ENCODE data around the gene NPHS1.
A peak's percentile ranks its signal among the peaks of the same experiment; 100 is the strongest.

The NPHS1 gene

GRCh38 chr19:35879770-35880317 lies 27.5 kb upstream of the NPHS1 start:
- DNase-seq (ENCODE audit: low read depth in 2 of 2) = peak; percentile 61 to 87

GRCh38 chr19:35879068-35879467 lies 26.8 kb upstream of the NPHS1 start:
- DNase-seq (ENCODE audit: low read depth in 2 of 2) = no peak

GRCh38 chr19:35874392-35874930 lies 22.2 kb upstream of the NPHS1 start:
- no peak for DNase-seq (ENCODE audit: low read depth in 2 of 2)

- DNase-seq (ENCODE audit: low read depth in 2 of 2) = no peak
These were observed 19.9 kb upstream of the NPHS1 start for GRCh38 chr19:35872180-35872579.

GRCh38 chr19:35871611-35872010 lies 19.3 kb upstream of the NPHS1 start:
- no peak for DNase-seq (ENCODE audit: low read depth in 2 of 2)

GRCh38 chr19:35870798-35871197 lies 18.5 kb upstream of the NPHS1 start:
- DNase-seq (ENCODE audit: low read depth in 2 of 2) = no peak

- DNase-seq (ENCODE audit: low read depth in 2 of 2) = peak in 1 of 2 experiments; percentile 53
These were observed 17.9 kb upstream of the NPHS1 start for GRCh38 chr19:35870124-35870736.

- DNase-seq (ENCODE audit: low read depth in 2 of 2) = peak; percentile 55 to 83
These were observed 17.2 kb upstream of the NPHS1 start for GRCh38 chr19:35869327-35870123.

GRCh38 chr19:35868823-35869326 lies 16.6 kb upstream of the NPHS1 start:
- no peak for DNase-seq (ENCODE audit: low read depth in 2 of 2)

- DNase-seq (ENCODE audit: low read depth in 2 of 2) = peak; percentile 47 to 72
These were observed 16.0 kb upstream of the NPHS1 start, which contains the start of gene APLP1 for GRCh38 chr19:35868172-35868822. APLP1 (plus strand) TSS chr19:35868574; CDS start chr19:35868637, 63 bp downstream.

GRCh38 chr19:35863018-35863417 lies 10.7 kb upstream of the NPHS1 start:
- DNase-seq (ENCODE audit: low read depth in 2 of 2) = no peak

- no peak for DNase-seq (ENCODE audit: low read depth in 2 of 2)
These were observed 10.2 kb upstream of the NPHS1 start for GRCh38 chr19:35862528-35862927.

GRCh38 chr19:35861640-35862160 lies 9.4 kb upstream of the NPHS1 start:
- DNase-seq (ENCODE audit: low read depth in 2 of 2) = no peak

- no peak for DNase-seq (ENCODE audit: low read depth in 2 of 2)
These were observed 8.7 kb upstream of the NPHS1 start for GRCh38 chr19:35860818-35861639.

GRCh38 chr19:35860436-35860817 lies 8.1 kb upstream of the NPHS1 start:
- no peak for DNase-seq (ENCODE audit: low read depth in 2 of 2)

GRCh38 chr19:35859414-35859813 lies 7.1 kb upstream of the NPHS1 start:
- no peak for DNase-seq (ENCODE audit: low read depth in 2 of 2)

- DNase-seq (ENCODE audit: low read depth in 2 of 2) = no peak
These were observed 6.0 kb upstream of the NPHS1 start for GRCh38 chr19:35858311-35858710.

GRCh38 chr19:35856546-35857149 lies 4.3 kb upstream of the NPHS1 start, which contains the start of gene KIRREL2:
KIRREL2 (plus strand) TSS chr19:35856911; CDS start chr19:35857120, 209 bp downstream.
- no peak for DNase-seq (ENCODE audit: low read depth in 2 of 2)

- no peak for DNase-seq (ENCODE audit: low read depth in 2 of 2)
These were observed 893 bp upstream of the NPHS1 start for GRCh38 chr19:35853038-35853756.

Measured in stimulated activated CD4-positive, alpha-beta T cell treated with anti-CD3 and anti-CD28 coated beads, Interleukin-12 subunit alpha, Interleukin-12 subunit beta, amount 100 ng/mL, for 24 hours (primary cell).